ENCODE measurements around the gene CD3G. TPM values are rescaled to one million over a fixed set of nuclear protein-coding genes. Genes with fewer than 3 reads are reported as not detected.
"Not testable (repeated sequence)": the region's sequence is repeated elsewhere in the genome, so short reads cannot be mapped to it uniquely, and the experiment has no call there.

Gene CD3G
- polyA plus RNA-seq, 3 donors: 0.31 to 0.51 (median 0.43) TPM

- DNase-seq (ENCODE audit: low read depth in 3 of 3, low spot score in 2 of 3): no peak
These were observed 30.6 kb downstream of the CD3G start for GRCh38 chr11:118374729-118375128.

GRCh38 chr11:118375978-118376377, 31.8 kb downstream of the CD3G start:
- DNase-seq (ENCODE audit: low read depth in 3 of 3, low spot score in 2 of 3): no peak

GRCh38 chr11:118379497-118379896, 35.4 kb downstream of the CD3G start:
- no peak for DNase-seq (ENCODE audit: low read depth in 3 of 3, low spot score in 2 of 3)

GRCh38 chr11:118380571-118380970, 36.4 kb downstream of the CD3G start:
- DNase-seq (ENCODE audit: low read depth in 3 of 3, low spot score in 2 of 3): no peak

- no peak for DNase-seq (ENCODE audit: low read depth in 3 of 3, low spot score in 2 of 3)
These were observed 38.8 kb downstream of the CD3G start for GRCh38 chr11:118382954-118383353.

GRCh38 chr11:118383657-118384056, 39.5 kb downstream of the CD3G start:
- DNase-seq (ENCODE audit: low read depth in 3 of 3, low spot score in 2 of 3): no peak

GRCh38 chr11:118396097-118396501, 52.0 kb downstream of the CD3G start:
- no peak for DNase-seq (ENCODE audit: low read depth in 3 of 3, low spot score in 2 of 3)

- no peak for DNase-seq (ENCODE audit: low read depth in 3 of 3, low spot score in 2 of 3)
These were observed 53.3 kb downstream of the CD3G start for GRCh38 chr11:118397448-118397847.

- no peak for DNase-seq (ENCODE audit: low read depth in 3 of 3, low spot score in 2 of 3)
These were observed 54.8 kb downstream of the CD3G start for GRCh38 chr11:118398791-118399559.

- DNase-seq (ENCODE audit: low read depth in 3 of 3, low spot score in 2 of 3): peak; percentile 88 to 97 (median 88)
These were observed 57.2 kb downstream of the CD3G start, which contains the start of gene ATP5MG for GRCh38 chr11:118401151-118401879. Gene ATP5MG, plus strand, starts transcription at chr11:118401606. Its CDS starts 60 bp downstream, at chr11:118401666.

GRCh38 chr11:118401880-118402590, 57.9 kb downstream of the CD3G start:
- peak in 1 of 3 donors; percentile 17 for DNase-seq (ENCODE audit: low read depth in 3 of 3, low spot score in 2 of 3)

GRCh38 chr11:118402594-118402993, 58.5 kb downstream of the CD3G start:
- DNase-seq (ENCODE audit: low read depth in 3 of 3, low spot score in 2 of 3): not testable (repeated sequence)

Other genes starting within 250 kb of the CD3G start
- 1 to 10 TPM in 2 of 3 donors, under 1 TPM in 1; 0.82 to 1.7 (median 1.1) TPM for gene SCN4B, start 191.5 kb upstream of the CD3G start, polyA plus RNA-seq (ENCODE audit: insufficient read length in 3 of 3)
- 1 to 10 TPM; 4.6 to 5.1 (median 5.0) TPM for gene SCN2B, start 167.7 kb upstream of the CD3G start, polyA plus RNA-seq (ENCODE audit: insufficient read length in 3 of 3)
- 1 to 10 TPM; 1.9 to 2.4 (median 2.3) TPM for gene JAML, start 119.3 kb upstream of the CD3G start, polyA plus RNA-seq (ENCODE audit: insufficient read length in 3 of 3)
- gene MPZL3, start 92.0 kb upstream of the CD3G start, polyA plus RNA-seq (ENCODE audit: insufficient read length in 3 of 3): 1 to 10 TPM; 4.7 to 6.1 (median 5.3) TPM
- gene MPZL2, start 80.0 kb upstream of the CD3G start, polyA plus RNA-seq (ENCODE audit: insufficient read length in 3 of 3): 10 to 100 TPM; 19.0 to 21.1 (median 20.7) TPM
- gene CD3E, start 39.6 kb upstream of the CD3G start, polyA plus RNA-seq (ENCODE audit: insufficient read length in 3 of 3): under 1 TPM; 0.30 to 0.57 (median 0.35) TPM
- under 1 TPM; 0.25 to 0.61 (median 0.35) TPM for gene CD3D, start 1.6 kb upstream of the CD3G start, polyA plus RNA-seq (ENCODE audit: insufficient read length in 3 of 3)
- 10 to 100 TPM; 34.4 to 41.4 (median 34.7) TPM for gene UBE4A, start 15.3 kb downstream of the CD3G start, polyA plus RNA-seq (ENCODE audit: insufficient read length in 3 of 3)
- 100 to 1,000 TPM; 478 to 504 (median 486) TPM for gene ATP5MG, start 57.3 kb downstream of the CD3G start, polyA plus RNA-seq (ENCODE audit: insufficient read length in 3 of 3)
- 10 to 100 TPM; 36.0 to 39.2 (median 37.6) TPM for gene KMT2A, start 92.1 kb downstream of the CD3G start, polyA plus RNA-seq (ENCODE audit: insufficient read length in 3 of 3)
- gene TTC36, start 183.1 kb downstream of the CD3G start, polyA plus RNA-seq (ENCODE audit: insufficient read length in 3 of 3): 1 to 10 TPM; 1.1 to 1.5 (median 1.1) TPM
- 10 to 100 TPM; 24.4 to 26.2 (median 25.7) TPM for gene TMEM25, start 186.8 kb downstream of the CD3G start, polyA plus RNA-seq (ENCODE audit: insufficient read length in 3 of 3)
- 10 to 100 TPM; 43.6 to 49.4 (median 47.6) TPM for gene IFT46, start 221.6 kb downstream of the CD3G start, polyA plus RNA-seq (ENCODE audit: insufficient read length in 3 of 3)
- gene ARCN1, start 228.1 kb downstream of the CD3G start, polyA plus RNA-seq (ENCODE audit: insufficient read length in 3 of 3): 100 to 1,000 TPM; 200 to 209 (median 201) TPM